NCI-H524 (cell line): Measurements from ENCODE around the gene DRAP1.

Source experiments
- DNase-seq, 2 experiments: peaks; one replicate each; lab custom pipeline; 2025; lab: John Stamatoyannopoulos, UW

DRAP1 gene

DNA sequence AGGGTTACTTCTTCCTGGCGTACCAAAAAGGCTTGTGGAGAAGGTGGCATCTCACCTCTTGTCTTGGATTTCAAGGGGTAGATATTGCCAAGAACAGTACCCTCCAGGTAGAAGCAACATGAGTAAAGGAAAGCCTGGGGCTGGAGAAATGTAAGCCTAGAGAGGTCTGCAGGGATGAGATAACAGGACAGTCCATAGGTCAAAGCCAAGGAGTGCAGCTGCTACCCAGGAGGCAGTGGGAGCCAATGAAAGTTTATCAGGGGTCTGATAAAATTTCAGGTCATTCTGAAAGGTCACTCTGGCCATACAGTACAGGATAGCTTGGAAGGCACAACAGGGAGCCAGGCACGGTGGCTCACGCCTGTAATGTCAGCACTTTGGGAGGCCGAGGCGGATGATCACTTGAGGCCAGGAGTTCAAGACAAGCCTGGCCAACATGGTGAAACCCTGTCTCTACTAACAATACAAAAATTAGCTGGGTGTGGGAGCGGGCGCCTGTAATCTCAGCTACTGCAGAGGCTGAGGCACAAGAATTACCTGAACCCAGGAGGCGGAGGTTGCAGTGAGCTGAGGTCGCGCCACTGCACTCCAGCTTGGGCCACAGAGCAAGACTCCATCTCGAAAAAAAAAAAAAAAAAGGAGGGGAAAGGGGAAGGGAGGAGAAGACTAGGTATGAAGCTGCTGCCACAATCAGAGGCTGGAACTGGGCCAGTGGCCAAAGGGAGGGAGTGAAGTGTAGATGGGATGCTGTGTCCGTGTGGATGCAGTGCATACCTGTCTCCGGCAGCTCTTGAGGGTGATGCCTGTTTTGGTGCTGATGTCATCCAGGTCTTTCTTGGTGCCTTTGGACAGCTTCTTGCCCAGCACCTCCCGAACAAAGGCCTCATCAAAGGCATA, 32.2 kb upstream of the DRAP1 start:
- DNase-seq: no peak

DNA sequence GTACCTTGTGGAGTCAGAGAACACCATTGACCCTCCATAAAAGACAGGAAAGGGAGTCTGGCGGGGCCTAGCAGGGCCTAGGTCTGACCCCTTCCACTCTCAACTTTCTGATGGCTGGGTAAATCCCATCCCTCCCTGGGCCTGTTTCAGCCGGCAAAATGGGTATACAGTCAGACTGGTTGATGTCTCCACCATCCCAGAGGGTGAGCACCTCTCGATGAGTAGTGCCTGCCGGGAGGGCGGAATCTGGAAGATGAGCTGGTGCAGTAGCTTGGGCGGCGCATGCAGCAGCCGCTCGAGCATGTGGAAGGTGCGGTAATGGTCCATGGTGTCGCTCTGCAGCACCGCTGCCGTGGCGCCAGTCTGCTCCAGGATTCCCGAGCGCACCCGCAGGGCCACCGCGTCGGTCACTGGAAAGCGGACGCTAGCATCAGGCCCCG, 31.5 kb upstream of the DRAP1 start:
- no peak for DNase-seq

DNA sequence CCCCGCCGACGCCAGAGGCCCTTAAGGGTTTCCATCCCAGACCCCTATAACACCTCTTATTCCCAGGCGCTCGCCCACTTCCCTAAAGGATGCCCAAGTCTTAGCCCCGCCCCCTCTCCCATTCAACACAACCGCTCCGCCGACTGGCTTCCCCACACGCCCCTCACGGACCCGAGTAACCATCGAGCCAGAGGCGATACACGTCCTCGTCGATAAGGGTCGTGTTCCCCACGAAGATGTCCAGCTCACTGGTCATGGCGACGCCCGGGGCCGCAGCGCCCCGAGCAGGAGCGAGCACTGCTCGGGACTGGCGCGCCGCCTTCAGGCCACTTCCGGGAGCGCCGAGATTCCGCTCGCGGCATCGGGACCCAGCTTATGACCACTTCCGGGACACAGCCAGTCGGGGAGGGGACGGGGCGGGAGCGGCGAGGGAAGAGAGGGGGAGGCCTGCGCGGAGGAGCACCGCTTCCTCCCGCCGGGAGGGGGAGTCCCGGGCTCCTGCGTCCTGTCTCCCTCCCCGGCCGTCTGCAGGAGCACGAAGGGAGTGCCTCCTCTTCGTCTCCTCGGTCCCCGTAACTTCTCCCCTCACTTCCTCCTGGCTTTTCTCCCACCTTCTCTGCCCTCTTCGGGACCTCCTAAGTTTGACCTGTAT, 30.9 kb upstream of the DRAP1 start, which contains the start of gene FIBP:
TSS of gene FIBP (minus strand) at position 309 of the 652 bp plus-strand sequence. CDS start at position 256, 53 bp downstream.
- DNase-seq: peak; percentile 88 to 94

DNA sequence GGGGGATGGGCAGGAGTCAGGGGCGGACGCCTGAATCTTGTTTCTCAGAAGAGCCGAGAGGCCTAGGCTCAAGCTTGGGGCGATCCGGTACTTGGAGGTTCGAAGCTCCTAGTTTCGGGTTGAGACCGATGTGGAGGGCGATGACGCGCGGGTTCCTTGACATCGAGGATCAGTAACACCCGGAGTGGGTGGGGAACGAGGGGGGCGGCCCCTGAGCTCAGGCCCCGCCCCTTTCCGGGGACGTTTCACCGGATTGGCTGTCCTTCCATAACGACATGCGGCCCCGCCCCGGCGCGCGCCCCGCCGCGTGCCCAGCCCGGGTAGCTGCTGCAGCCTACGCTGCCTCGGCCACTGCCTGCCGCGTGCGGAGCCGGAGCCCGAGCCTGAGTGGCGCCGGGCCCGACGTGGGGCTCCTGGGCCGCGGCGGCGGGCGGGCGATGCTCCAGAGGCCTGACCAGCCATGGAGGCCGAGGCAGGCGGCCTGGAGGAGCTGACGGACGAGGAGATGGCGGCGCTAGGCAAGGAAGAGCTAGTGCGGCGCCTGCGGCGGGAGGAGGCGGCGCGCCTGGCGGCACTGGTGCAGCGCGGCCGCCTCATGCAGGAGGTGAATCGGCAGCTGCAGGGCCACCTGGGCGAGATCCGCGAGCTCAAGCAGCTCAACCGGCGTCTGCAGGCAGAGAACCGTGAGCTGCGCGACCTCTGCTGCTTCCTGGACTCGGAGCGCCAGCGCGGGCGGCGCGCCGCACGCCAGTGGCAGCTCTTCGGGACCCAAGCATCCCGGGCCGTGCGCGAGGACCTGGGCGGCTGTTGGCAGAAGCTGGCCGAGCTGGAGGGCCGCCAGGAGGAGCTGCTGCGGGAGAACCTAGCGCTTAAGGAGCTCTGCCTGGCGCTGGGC, 28.7 kb upstream of the DRAP1 start, which contains the start of gene CCDC85B:
TSS of gene CCDC85B (plus strand) at position 350 of the 895 bp plus-strand sequence. CDS start at position 461, 111 bp downstream.
- DNase-seq: peak; percentile 89 to 95

DNA sequence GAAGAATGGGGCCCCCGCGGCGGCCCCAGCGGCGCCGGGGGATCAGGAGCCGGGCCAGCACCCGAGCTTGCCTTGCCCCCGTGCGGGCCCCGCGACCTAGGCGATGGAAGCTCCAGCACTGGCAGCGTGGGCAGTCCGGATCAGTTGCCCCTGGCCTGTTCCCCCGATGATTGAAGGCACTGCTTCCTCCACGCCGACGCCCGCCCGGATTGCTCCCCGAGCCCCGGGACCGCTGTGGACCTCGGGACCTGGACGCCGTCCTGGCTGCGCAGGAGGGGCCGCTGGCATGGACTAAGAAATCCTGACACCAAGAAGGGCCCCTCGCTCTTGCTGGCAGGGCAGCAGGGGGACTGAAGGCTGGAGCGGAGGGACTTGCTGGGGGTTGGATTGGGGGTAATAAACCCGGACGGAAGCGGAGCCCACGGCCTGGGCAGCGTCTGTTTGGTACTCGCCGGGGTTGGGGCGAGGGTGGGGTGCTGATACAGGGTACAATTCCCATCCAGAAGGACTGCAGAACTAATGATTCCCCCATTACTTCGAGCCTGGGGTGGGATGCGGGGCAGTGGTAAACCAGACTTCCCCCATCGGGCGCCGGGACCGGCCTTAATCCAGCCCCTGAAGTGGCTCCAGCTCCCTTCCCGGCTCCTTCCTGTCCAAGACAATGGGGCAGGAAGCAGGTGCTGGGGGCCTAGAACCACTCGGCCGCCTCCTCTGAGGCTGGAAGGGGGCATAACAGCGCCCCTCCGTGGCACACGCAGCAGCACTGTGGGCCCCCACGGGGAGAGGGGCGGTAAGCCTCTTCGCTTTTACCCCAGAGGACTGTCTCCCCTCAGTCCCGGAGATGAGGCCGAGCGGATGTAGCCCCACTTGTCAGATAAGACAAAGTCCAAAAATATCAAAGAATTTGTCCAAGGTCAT, 27.7 kb upstream of the DRAP1 start:
- DNase-seq: peak; percentile 49 to 71

DNA sequence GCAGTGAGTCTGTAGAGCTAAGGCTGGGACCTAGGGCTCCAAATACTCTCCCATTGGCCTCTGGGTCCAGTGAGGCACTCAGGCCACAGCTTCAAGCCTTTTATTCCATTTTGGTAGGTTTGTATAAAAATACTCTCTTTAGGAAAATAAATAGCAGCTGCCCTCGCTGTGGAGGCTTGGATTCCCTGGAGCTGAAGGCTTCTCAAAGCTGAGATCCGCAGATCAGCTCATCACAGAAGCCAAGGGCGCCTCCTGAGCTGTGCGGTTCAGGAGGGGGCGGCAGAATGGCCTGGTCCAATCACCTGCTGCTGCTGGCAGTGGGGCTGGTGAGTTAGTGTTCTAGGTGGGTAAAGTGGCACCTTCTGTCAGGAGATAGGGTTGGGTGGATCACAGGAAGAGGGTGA, 27.1 kb upstream of the DRAP1 start:
- peak in 1 of 2 experiments; percentile 40 for DNase-seq

DNA sequence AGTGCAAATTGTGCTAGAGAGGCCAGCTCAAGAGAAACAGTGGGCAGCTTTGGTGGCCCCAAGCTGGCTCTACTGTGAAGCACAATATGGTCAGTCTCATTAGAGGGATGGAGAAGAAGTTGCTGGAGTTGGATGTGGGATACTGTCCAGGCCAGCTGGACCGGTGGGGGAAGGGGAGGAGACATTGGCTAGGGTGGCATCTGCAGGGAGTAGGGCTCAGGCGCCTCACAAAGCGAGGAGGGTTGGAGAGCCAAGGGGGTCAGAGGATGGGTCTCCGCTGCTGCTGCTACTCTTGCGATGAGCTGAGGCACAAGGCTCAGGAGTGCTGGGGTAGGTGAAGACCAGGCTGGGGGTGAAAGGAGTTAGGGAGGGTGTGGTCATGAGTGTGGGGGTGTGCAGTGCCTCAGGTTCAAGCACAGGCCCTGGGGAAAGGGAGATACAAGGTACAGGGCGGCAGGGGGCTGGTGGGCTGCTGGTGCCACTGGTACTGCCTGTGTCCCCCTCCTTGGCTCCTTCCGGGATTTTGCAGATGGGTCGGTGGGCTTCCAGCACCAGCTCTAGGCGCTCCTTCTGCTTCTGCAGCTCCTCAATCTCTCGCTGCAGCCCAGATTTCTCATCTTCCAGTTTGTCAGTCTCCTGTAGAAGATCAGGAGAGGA, 26.4 kb upstream of the DRAP1 start:
- DNase-seq: peak in 1 of 2 experiments; percentile 33

DNA sequence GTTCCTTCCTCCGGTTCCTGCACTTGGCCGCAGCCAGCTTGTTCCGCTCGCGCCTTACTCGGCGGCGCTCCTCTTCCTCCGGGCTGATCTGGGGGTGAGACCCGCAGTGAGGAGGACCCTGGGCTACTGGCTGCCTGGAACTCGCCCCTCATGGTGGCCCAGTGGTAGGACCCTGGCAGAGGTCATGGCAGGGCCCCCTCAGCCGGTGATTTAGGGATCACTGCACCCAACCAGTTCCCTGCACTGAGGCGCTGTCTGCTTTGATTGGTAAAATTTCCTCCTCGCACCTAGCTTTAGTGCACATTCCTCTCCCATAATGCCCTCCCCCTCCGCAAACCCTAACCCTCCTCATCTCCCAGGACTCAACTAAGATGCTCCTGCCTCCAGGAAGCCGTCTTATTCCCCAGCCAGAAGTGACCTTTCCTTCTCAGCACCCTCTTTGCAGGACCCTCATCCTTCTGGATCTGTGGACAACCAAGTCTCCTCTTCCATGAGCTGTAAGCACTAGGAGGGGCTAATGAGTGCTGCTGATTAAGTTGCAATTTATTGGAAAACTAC, 25.1 kb upstream of the DRAP1 start:
- DNase-seq: no peak

DNA sequence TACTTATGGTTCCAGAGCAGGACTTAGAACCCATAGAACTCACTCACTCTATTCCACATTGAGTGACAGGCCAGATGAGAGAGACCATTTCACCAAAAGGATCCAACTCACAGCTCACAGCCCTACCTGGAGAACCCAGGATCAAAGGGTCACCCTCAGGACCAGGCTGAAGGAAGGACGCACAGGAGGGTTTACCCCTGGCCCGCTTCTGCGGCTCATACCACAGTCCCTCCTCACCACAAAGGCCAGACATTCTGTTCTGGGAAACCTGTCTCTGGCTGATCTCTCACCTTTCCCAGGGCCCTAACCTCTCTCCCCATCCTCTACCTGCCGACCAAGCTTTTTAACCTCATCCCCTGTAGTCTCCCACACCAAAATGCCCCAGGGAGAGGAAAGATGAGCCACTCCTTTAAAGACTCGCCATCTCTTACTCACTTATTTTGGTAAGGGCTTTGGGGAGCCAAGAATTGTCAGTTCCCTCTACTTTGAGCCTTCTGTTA, 23.7 kb upstream of the DRAP1 start:
- DNase-seq: no peak

DNA sequence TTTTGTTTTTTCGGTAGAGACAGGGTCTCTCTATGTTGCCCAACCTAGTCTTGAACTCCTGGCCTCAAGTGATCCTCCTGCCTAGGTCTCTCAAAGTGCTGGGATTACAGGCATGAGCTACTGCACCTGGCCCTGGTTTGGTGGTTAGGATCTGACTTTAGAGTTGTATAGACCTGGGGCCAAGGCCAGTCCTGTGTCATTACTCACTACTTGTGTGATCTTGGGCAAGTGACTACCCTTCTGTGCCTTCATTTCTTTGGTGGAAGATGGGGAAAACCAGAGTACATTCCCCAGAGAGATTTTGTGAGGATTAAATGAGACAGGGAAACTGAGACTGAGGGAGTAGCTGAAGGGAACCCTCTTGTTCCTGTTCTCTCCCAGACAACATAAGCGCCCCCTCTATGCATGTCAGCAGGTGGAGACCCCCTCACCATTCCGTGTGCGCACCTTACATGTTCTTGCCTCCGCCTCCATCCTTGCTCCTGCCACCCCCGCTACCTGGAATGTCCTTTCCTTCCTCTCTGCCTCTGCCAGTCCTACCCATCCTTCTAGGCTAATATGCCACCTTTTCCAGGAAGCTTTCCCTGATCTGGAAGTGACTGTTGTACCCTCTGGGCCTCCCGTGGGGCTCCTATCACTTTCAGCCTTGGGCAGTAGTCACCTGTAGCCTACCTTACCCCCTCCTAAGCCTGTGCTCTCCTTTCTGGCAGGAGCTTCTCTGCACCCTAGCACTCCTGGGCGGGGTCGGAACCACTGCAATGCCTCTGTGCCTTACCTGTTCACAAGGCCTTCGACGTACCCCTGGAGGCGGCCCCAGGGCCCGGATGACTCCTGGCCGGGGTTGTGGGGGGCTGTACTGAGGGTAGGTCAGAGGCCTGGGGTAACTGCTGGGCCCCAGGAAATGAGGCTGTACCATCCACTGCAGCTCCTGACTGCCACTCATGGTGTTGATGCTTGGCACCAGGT, 22.9 kb upstream of the DRAP1 start:
- DNase-seq: no peak

DNA sequence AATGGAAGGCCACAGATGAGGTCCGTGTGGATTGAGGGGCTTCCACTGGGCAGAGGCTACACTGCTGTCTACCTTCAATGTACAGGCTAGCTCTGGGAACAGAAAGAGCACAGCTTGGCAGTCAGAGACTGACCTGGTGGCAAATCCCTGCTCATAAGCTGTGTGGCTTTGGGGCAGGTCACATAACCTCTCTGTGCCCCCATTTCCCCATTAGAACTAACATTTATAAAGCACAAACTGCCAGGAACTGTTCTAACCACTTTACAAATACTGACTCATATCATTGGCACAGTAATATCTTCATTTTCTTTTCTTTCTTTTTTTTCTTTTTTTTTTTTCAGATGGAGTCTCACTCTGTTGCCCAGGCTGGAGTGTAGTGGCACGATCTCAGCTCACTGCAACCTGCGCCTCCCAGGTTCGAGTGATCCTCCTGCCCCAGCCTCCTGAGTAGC, 22.2 kb upstream of the DRAP1 start:
- DNase-seq: no peak

DNA sequence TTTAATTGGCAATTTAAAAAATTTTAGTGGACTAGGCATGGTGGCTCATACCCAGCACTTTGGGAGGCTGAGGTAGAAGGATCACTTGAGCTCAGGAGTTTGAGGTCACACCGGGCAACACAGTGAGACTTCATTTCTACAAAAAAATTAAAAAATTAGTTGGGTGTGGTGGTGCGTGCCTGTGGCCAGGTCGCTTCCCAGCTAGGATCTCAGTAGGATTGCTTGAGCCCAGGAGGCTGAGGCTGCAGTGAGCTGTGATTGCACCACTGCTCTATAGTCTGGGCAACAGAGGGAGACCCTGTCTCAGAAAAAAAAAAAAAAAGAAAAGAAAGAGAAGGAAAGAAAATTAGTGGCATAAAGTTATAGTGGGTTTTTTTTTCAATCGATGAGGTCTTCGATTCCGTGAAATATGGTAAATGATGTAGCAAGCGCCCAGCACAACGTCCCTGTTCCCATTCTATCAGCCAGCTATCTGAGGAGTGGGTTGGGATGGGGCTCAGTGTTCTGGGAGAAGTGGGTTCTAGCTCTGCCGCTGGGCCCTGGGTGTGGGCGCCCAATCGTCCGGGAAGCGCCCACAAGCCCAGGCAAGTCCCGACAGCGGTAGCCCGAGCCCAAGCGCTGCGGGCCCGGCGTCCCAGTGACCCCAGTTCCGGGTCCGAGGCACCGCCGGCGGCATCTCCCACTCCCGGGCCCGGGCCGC, 20.4 kb upstream of the DRAP1 start:
- no peak for DNase-seq

DNA sequence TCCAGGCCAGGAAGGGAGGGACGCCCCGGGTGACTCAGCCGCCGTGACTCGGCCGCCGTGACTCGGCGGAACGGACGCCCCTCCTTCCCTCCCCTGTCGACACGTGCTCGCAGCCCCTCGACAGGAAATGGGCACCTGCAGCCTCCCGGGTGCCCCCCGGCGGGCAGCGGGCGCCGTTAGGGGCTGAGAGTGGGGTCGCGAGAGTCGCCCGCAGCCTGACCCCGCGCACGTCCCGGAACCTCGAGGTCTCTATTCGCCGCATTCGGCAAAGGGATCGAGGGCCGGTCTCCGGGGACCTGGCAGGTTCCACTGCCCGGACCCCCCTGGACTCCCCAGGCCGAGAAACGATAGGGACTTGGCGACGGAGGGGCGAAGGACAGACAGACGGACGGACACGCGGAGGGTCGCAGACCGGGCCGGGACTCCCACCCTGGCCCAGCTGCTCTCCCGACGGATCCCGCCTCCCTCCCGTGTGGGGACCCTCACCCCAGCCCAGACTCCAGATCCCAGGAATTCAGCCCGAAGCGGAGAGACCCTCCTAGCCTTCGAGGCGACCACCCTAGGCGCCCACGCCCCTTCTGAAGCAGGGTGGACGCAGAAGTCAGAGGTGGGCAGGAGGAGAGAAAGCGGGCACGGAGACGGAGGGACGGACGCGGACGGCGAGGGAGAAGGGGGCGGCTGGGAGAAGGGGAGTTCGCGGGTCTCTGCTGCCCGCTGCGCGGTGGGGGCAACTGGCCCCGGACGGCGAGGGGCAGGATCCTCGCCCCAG, 19.7 kb upstream of the DRAP1 start:
- no peak for DNase-seq

DNA sequence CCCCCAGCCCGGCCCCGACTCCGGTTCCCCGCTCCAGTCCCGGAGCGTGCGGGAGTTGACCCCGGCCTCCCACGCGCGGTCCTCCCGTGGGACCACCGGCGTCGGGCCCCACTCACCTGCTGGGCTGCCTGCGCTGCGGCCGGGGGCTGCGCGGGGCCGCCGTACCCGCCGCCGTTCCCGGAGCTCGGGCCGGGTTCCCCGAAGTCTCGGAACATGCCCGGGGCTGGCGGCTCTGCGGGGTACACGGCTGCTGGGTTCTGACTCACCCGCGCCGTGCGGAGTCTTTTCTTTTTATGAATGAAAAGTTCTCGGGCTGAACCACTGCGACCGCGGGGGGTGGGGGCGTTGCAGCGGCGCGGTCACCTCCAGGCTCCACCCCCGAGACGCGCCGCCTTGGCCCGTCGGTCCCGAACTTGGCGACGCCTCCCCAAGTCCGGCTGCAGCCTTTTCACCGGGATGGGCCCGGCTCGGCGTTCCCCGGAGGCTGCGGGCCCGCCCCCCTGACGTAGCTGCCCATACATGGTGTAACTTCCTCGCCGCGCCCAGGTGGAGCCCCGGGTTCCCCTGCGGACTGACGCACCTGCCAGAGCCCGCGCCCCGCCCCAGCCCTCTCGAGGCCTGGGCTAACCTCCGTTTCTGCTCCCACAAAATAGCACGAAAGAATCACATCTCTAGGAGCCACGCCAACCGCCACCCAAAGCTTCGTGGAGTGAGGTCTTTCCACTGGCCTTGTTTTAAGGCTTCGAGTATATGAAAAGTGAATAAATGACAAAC, 18.9 kb upstream of the DRAP1 start, which contains the start of gene FOSL1:
TSS of gene FOSL1 (minus strand) at position 264 of the 774 bp plus-strand sequence. CDS start at position 215, 49 bp downstream.
- peak in 1 of 2 experiments; percentile 33 for DNase-seq

DNA sequence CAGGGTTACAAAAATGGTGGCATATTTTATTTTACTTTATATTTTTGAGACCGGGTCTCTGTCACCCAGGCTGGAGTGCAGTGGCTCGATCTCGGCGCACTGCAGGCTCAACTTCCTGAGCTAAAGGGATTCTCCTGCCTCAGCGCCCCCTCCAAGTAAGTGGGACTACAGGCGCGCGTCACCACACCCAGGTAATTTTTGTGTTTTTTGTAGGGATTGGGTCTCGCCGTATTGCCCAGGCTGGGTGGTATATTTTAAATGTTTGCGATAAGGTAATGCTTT, 18.4 kb upstream of the DRAP1 start:
- DNase-seq: no peak

DNA sequence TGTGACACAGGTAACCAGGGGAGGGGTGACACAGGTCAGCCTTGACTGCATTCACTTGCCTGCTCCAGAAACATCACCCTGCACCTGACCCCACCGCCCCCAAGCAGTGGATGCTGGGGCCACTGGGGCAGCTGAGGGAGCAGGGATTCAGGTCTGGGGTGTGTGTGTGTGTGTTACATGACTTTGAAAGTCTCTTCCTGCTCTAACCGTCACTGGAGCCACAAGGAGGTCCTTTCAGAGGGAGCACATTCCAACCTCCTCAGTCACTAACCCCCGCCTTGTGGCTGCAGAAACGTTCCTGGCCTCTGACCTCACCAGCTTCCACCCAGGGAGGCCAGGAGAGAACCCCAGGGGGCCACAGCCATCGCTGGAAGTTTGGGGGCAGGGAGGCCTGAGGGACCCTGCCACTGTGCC, 16.2 kb upstream of the DRAP1 start:
- no peak for DNase-seq
